ENCODE measurements around the gene FBXO3.

- TF ChIP-seq CTCF (IDR thresholded peaks at IDR 0.05): no peak
- no peak for TF ChIP-seq EZH2 (IDR thresholded peaks at IDR 0.05)
Measured at GRCh38 chr11:33773987-33774735, at the start of gene FBXO3.
